H9 (cell line): ENCODE results near the gene STMN1. TPM values are rescaled to one million over a fixed set of nuclear protein-coding genes. Genes with fewer than 3 reads are reported as not detected.

ENCODE experiments used
- DNase-seq: peaks from one replicate; pipeline ENCODE4 v3.0.0-alpha.2; 2017
- H2AFZ ChIP-seq: one replicate; pipeline ENCODE4 v1.6.1; 2013; ENCODE audit warnings: mild to moderate bottlenecking, low read length, control low read depth, moderate library complexity
- H2AK5ac ChIP-seq: 2 replicates; pipeline ENCODE4 v1.6.1; 2013; ENCODE audit warnings: low read length, control low read depth, mixed read lengths; ENCODE audit not compliant: insufficient read length
- H2BK120ac ChIP-seq: one replicate; pipeline ENCODE4 v1.6.1; 2013; ENCODE audit warnings: low read depth, mild to moderate bottlenecking, low read length, control low read depth, inconsistent platforms; ENCODE audit not compliant: poor library complexity, severe bottlenecking
- H2BK12ac ChIP-seq: 2 replicates; pipeline ENCODE4 v1.6.1; 2013; ENCODE audit warnings: low read length, control low read depth, mixed read lengths, low read depth; ENCODE audit not compliant: insufficient read length
- H2BK15ac ChIP-seq: 2 replicates; pipeline ENCODE4 v1.6.1; 2013; ENCODE audit warnings: low read depth, low read length, control low read depth
- H2BK20ac ChIP-seq: one replicate; pipeline ENCODE4 v1.6.1; 2013; ENCODE audit warnings: low read depth, mild to moderate bottlenecking, low read length, control low read depth, inconsistent platforms; ENCODE audit not compliant: poor library complexity, severe bottlenecking
- H2BK5ac ChIP-seq: 2 replicates; pipeline ENCODE4 v1.6.1; 2013; ENCODE audit warnings: low read length, control low read depth, mixed read lengths; ENCODE audit not compliant: insufficient read length
- H3K14ac ChIP-seq: 2 replicates; pipeline ENCODE4 v1.6.1; 2013; ENCODE audit warnings: low read length, control low read depth; ENCODE audit not compliant: insufficient read depth
- H3K18ac ChIP-seq: 2 replicates; pipeline ENCODE4 v1.6.1; 2013; ENCODE audit warnings: low read depth, mild to moderate bottlenecking, mixed read lengths, low read length, control low read depth; ENCODE audit not compliant: insufficient read length
- H3K23ac ChIP-seq: 2 replicates; pipeline ENCODE4 v1.6.1; 2013; ENCODE audit warnings: low read length, control low read depth, mixed read lengths, low read depth; ENCODE audit not compliant: insufficient read length
- H3K23me2 ChIP-seq: 2 replicates; pipeline ENCODE4 v1.6.1; 2013; ENCODE audit warnings: low read depth, mild to moderate bottlenecking, mixed read lengths, low read length, control low read depth; ENCODE audit not compliant: insufficient read length, poor library complexity, severe bottlenecking
- H3K27ac ChIP-seq: 2 replicates; pipeline ENCODE4 v1.5.1; 2013; ENCODE audit warnings: low read length, control low read depth, mixed read lengths, low read depth; ENCODE audit not compliant: insufficient read length
- H3K27me3 ChIP-seq: 2 replicates; pipeline ENCODE4 v1.6.1; 2013; ENCODE audit warnings: low read length, control low read depth, inconsistent platforms; ENCODE audit not compliant: insufficient read depth
- H3K4ac ChIP-seq: 2 replicates; pipeline ENCODE4 v1.6.1; 2013; ENCODE audit warnings: low read depth, mild to moderate bottlenecking, control low read depth, inconsistent platforms, low read length, moderate library complexity
- H3K4me1 ChIP-seq: 2 replicates; pipeline ENCODE4 v1.6.1; 2013; ENCODE audit warnings: low read length, control low read depth, inconsistent platforms; ENCODE audit not compliant: insufficient read depth
- H3K4me2 ChIP-seq: 2 replicates; pipeline ENCODE4 v1.6.1; 2013; ENCODE audit warnings: low read length, control low read depth, mixed read lengths; ENCODE audit not compliant: insufficient read length, insufficient read depth
- H3K56ac ChIP-seq: 2 replicates; pipeline ENCODE4 v1.6.1; 2013; ENCODE audit warnings: low read depth, mild to moderate bottlenecking, mixed read lengths, low read length, control low read depth; ENCODE audit not compliant: insufficient read length
- H3K79me1 ChIP-seq: 2 replicates; pipeline ENCODE4 v1.6.1; 2013; ENCODE audit warnings: low read depth, mild to moderate bottlenecking, moderate library complexity, low read length, control low read depth, inconsistent platforms; ENCODE audit not compliant: insufficient read depth, poor library complexity, severe bottlenecking
- H3K79me2 ChIP-seq: 2 replicates; pipeline ENCODE4 v1.6.1; 2013; ENCODE audit warnings: low read length, control low read depth, inconsistent platforms; ENCODE audit not compliant: insufficient read depth
- H3K9ac ChIP-seq: 2 replicates; pipeline ENCODE4 v1.6.1; 2013; ENCODE audit warnings: low read length, control low read depth, mixed read lengths; ENCODE audit not compliant: insufficient read length; ENCODE audit errors: extremely low read depth
- H3K9me3 ChIP-seq: one replicate; pipeline ENCODE4 v1.6.1; 2013; ENCODE audit warnings: low read depth, low read length, inconsistent platforms; ENCODE audit not compliant: control insufficient read depth
- H3T11ph ChIP-seq: one replicate; pipeline ENCODE4 v1.6.1; 2013; ENCODE audit warnings: mild to moderate bottlenecking, low read length, control low read depth, inconsistent platforms
- H4K20me1 ChIP-seq: one replicate; pipeline ENCODE4 v1.6.1; 2013; ENCODE audit not compliant: control insufficient read depth, insufficient read length, insufficient read depth
- H4K5ac ChIP-seq: 2 replicates; pipeline ENCODE4 v1.6.1; 2013; ENCODE audit warnings: low read depth, mild to moderate bottlenecking, mixed read lengths, low read length, control low read depth; ENCODE audit not compliant: insufficient read length
- H4K8ac ChIP-seq: replicated peaks from 2 replicates; pipeline ENCODE4 v1.6.1; 2013; ENCODE audit warnings: low read length, control low read depth, mixed read lengths, low read depth; ENCODE audit not compliant: insufficient read length
- H4K91ac ChIP-seq: 2 replicates; pipeline ENCODE4 v1.6.1; 2013; ENCODE audit warnings: low read depth, mild to moderate bottlenecking, moderate library complexity, mixed read lengths, low read length, control low read depth; ENCODE audit not compliant: insufficient read length
- H3K27ac Mint-ChIP-seq, 3 experiments: 2 replicates in 2 of 3; 3 replicates in 1 of 3; pipeline ENCODE4 v1.8.0; 2020 to 2021; ENCODE audit warnings: mixed read lengths in 3 of 3, mild to moderate bottlenecking in 1 of 3, moderate library complexity in 1 of 3
- H3K27me3 Mint-ChIP-seq: 2 replicates; pipeline ENCODE4 v1.8.0; 2021; ENCODE audit warnings: low read depth, mild to moderate bottlenecking, moderate library complexity, mixed read lengths
- H3K36me3 Mint-ChIP-seq, 3 experiments: 2 replicates in 2 of 3; 3 replicates in 1 of 3; pipeline ENCODE4 v1.8.0; 2020 to 2021; ENCODE audit warnings: low read depth in 3 of 3, mixed read lengths in 3 of 3; ENCODE audit not compliant: insufficient read depth in 1 of 3
- H3K4me1 Mint-ChIP-seq, 2 experiments: 2 replicates each; pipeline ENCODE4 v1.8.0; 2020; ENCODE audit warnings: mixed read lengths in 2 of 2
- H3K4me3 Mint-ChIP-seq, 2 experiments: 2 replicates in 1 of 2; 3 replicates in 1 of 2; pipeline ENCODE4 v1.8.0; 2020 to 2021; ENCODE audit warnings: mild to moderate bottlenecking in 2 of 2, mixed read lengths in 2 of 2, moderate library complexity in 1 of 2
- H3K9me3 Mint-ChIP-seq, 2 experiments: 2 replicates in 1 of 2; 3 replicates in 1 of 2; pipeline ENCODE4 v1.8.0; 2020; ENCODE audit warnings: mild to moderate bottlenecking in 2 of 2, mixed read lengths in 2 of 2, moderate library complexity in 1 of 2
- WGBS: extraction: QIAGEN DNeasy Blood & Tissue Kit; methylation state at CpG from one replicate; pipeline ENCODE4 v1.1.7; 2013; ENCODE audit warnings: missing lambda C conversion rate, low lambda C conversion rate, mixed read lengths; ENCODE audit not compliant: insufficient read length; ENCODE audit errors: extremely low coverage; 5-methylcytosine and 5-hydroxymethylcytosine counted together
- total RNA-seq: library from RNA; stranded (reverse); gene quantifications from 2 replicates; pipeline ENCODE4 v1.2.1, GENCODE V29; 2021
- TF ChIP-seq, protein P1 (sequence below): fragments of 200-600 bp; sonication (generic); conservative IDR thresholded peaks from 3 replicates; pipeline ENCODE4 v1.8.0; 2021; ENCODE audit warnings: antibody characterized with exemption, mild to moderate bottlenecking

Gene STMN1
- total RNA-seq, 1 experiment from 2014 or later, result 500 TPM

DNA sequence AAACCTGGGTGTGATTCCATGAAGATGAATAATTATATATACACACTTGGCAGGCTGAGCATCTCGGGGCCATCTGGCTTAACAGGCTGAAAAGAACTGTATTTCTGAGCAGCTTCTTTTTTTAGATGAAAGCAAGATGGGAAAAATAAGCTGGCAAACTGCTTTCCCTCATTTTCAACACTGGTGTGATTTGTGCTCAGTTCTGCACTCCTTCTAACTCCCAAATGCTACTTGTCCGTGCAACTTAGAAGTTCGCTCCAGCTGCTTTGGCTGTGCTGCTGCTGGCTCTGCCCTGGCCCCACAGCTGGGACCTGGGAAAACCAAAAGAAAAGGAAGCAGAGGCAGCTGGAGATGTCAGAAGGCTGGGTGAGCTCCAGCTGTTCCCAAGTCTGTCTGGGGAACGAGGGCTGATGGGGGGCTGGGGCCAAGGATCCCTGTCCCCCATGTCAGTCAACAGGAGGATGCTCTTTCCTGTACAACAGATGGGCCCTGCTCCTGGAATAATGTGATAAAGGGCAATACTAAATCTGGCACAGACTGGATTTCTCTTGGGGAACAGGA lies 46.7 kb upstream of the STMN1 start:
- H2BK5ac ChIP-seq, result no peak overlapping the region
- no peaks in the 10 kb centered on the region for H3K27me3 ChIP-seq
- no peak overlapping the region for H3K56ac ChIP-seq
- no peak overlapping the region for H4K8ac ChIP-seq
- no peak overlapping the region for H3K9ac ChIP-seq
- no peak overlapping the region for H3K18ac ChIP-seq
- no peak overlapping the region for H3K4me3 Mint-ChIP-seq
- H3K14ac ChIP-seq, result no peak overlapping the region
- no peak overlapping the region for H2BK15ac ChIP-seq
- no peak overlapping the region for H3K4me2 ChIP-seq
- no peak overlapping the region for H2AK5ac ChIP-seq
- no CpG with 5 or more reads among the region's 4 CpGs for WGBS
- no peak for DNase-seq
- TF ChIP-seq, protein P1, sequence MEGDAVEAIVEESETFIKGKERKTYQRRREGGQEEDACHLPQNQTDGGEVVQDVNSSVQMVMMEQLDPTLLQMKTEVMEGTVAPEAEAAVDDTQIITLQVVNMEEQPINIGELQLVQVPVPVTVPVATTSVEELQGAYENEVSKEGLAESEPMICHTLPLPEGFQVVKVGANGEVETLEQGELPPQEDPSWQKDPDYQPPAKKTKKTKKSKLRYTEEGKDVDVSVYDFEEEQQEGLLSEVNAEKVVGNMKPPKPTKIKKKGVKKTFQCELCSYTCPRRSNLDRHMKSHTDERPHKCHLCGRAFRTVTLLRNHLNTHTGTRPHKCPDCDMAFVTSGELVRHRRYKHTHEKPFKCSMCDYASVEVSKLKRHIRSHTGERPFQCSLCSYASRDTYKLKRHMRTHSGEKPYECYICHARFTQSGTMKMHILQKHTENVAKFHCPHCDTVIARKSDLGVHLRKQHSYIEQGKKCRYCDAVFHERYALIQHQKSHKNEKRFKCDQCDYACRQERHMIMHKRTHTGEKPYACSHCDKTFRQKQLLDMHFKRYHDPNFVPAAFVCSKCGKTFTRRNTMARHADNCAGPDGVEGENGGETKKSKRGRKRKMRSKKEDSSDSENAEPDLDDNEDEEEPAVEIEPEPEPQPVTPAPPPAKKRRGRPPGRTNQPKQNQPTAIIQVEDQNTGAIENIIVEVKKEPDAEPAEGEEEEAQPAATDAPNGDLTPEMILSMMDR, result no peak
- no peak overlapping the region for H3T11ph ChIP-seq
- H3K79me2 ChIP-seq, result no peaks in the 10 kb centered on the region
- H3K4ac ChIP-seq, result no peak overlapping the region
- no peak overlapping the region for H3K27ac Mint-ChIP-seq
- no peak overlapping the region for H2BK120ac ChIP-seq
- H3K27ac ChIP-seq, result no peak overlapping the region
- no peaks in the 10 kb centered on the region for H3K9me3 ChIP-seq
- no peaks in the 10 kb centered on the region; the same call in 1 of the 2 replicates for H3K4me1 ChIP-seq
- H2AFZ ChIP-seq, result no peak overlapping the region
- H3K9me3 Mint-ChIP-seq, result no peaks in the 10 kb centered on the region
- H3K79me1 ChIP-seq, result no peaks in the 10 kb centered on the region
- H3K23ac ChIP-seq, result no peak overlapping the region
- H3K23me2 ChIP-seq, result no peaks in the 10 kb centered on the region
- peaks cover 3% of the 10 kb centered on the region; the same call in 1 of the 2 replicates for H3K27me3 Mint-ChIP-seq
- peaks cover 0 to 3% (median 0%) of the 10 kb centered on the region in 3 experiments; a peak in 1 of 7 replicates for H3K36me3 Mint-ChIP-seq
- H2BK20ac ChIP-seq, result no peak overlapping the region
- no peak overlapping the region for H4K5ac ChIP-seq
- H3K4me1 Mint-ChIP-seq, result peaks cover 8 to 12% of the 10 kb centered on the region in 2 experiments
- H4K20me1 ChIP-seq, result no peaks in the 10 kb centered on the region
- H2BK12ac ChIP-seq, result no peak overlapping the region
- H4K91ac ChIP-seq, result no peak overlapping the region
